T-helper 2 cell (primary cell): ENCODE data around the gene BRSK2.

Source experiments
- DNase-seq, 5 experiments: peaks; one replicate each; pipeline versions ENCODE4 v3.0.0 to v3.0.0-alpha.2; 2012 to 2022

The BRSK2 gene

DNA sequence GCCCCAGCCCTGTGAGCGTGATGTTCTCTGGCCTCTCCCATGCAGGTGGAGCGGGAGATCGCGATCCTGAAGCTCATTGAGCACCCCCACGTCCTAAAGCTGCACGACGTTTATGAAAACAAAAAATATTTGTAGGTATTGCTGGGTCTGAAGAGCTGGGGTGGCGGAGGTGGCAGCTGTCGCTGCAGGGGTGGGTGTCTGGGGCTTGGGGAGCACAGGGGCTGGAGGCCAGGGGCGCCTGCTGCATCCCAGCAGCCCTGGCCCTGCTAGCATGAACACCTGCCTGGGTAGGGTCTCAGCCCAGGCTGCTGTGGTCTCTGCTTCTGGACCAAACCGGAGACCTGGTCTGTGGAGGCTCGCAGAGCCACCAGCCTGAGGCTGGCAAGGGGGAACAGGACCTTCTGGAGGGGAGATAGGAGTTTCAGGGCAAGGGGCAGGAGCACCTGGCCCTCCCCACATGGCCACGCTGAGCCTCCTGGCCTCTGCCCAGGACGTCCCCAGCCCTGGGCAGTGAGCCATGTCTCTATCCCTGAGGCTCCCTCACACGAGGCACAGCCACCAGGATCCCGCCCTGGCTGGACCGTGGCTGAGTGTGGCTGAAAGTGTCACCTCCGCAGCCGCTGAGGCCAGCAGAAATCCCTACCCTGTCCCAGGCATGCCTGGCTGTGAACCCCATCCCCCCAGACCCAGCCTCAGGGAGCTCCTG, 48.7 kb downstream of the BRSK2 start:
- DNase-seq: no peak

DNA sequence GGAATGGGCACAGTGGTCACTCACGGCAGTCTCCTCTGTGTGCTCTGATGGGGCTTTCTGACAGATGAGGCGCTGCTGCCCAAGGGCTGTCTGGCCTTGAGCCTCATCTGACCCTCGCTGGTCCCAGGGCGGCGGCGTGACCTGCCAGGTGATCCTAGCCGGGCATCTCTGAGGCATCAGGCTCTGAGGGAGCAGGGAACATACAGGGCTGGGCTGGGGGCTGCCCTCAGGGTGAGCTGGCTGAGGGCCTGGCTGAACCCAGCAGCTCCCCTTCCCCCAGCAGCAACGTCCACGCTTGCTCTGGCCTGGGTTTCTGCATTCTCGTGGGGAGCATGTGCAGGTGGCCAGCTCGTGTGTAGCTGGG, 49.2 kb downstream of the BRSK2 start:
- DNase-seq: no peak

DNA sequence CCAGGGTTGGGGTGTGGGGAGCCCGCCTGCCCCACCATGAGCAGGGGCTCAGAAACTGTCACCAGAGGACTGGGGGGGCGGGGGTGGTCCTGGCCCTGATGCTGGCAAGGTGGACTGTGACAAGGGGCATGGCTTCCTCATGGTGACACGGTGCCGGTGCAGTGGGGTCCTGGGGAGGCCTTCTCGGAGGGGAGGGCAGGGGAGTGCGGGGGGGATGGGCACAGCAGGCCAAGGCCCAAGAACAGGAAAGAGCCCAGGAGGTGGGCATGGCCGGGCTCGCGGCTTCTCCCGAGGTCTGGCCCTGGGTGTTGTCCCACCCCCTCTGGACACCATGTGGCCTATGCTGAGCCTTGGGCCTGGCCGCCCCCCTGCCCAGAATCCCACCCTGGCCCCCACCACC, 49.6 kb downstream of the BRSK2 start:
- DNase-seq: no peak

DNA sequence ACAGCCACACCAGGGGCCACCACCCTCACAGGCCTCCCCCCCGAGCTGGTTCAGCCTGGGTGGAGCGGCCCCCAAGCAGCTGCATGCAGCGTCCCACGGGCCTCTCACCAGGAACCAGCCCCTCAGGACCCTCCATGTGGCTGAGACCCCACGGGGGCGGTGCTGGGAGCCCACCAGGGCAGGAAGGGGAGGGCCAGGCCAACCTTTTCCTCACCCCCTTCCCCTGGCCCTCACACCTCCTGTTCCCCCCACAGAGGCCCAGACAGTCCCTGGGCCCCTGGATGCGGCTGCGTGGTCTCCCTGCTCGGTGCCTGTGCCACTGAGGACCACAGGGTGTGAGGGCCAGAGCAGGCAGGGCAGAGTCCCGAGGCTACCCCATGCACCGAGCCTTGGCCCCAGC, 50.3 kb downstream of the BRSK2 start:
- DNase-seq: no peak

DNA sequence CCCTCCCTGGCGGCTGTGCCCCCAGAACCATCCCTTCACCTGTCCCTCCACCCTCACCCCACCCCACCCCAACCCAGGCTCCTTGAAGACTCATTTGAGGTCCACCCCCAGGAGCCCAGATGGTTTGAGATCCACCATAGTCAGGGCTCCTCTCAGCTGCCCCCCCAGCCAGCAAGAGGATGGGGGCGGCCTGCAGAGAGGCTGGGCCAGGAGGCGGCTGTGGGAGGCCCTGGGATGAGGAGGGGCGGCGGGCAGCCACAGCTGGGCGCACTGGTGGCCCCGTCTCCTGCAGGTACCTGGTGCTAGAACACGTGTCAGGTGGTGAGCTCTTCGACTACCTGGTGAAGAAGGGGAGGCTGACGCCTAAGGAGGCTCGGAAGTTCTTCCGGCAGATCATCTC, 50.8 kb downstream of the BRSK2 start:
- DNase-seq: no peak

DNA sequence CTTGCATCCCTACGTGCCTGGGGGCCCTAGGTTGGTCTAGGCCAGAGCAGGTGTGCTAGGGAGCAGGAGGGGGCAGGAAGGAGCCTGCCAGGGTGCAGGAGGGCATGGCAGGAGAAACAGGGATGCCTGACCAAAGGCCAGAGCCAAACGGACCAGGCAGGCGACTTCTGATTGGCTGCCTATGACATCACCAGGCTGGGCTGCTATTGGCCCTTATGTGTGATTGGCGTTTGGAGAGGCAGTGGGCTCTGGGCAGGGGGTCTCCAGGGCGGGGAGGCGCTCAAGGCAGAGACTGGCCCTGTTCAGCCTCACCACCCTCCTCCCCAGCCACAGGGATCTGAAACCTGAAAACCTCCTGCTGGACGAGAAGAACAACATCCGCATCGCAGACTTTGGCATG, 52.4 kb downstream of the BRSK2 start:
- DNase-seq: no peak

DNA sequence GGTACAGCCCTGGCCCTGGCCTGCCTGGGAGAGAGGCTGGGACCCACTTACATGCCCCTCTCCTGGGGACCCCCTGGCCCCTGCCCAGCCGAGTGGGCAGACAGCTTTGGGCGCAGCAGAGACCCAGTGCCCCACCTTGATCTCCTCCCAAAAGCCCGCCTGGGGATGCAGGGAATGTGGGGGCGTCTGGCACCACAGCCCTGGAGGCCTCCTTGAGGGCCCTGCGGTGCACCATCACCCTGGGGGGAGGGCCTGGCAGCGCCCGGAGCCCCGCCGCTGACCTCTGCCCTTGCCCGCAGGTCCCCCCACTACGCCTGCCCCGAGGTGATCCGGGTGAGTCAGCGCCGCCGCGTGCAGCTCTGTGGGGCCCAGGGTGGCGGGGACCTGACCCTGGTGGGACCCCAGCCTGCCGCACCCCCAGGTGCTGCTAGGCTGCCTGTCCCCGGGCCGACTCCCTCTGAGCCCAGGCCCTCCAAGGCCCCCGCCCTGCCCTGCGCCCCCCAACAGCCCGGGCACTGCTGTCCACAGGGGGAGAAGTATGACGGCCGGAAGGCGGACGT, 53.2 kb downstream of the BRSK2 start:
- DNase-seq: no peak

DNA sequence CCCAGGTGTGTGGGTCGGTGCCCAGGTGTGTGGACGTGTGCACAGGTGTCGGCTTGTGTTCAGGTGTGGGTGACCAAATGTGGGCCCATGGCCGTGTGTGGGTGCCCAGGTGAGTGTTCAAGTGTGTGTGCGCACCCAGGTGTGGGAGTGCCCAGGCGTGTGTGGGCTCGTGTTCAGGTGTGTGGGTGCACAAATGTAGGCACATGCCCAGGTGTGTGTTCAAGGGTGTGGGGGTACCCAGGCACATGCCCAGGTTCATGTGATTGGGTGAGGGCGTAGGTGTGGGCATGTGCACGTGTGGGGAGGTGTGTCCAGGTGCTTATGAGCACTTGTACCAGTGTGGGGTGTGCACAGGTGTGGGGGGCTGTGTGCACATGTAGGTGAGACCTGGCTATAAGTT, 54.0 kb downstream of the BRSK2 start:
- DNase-seq: no peak

DNA sequence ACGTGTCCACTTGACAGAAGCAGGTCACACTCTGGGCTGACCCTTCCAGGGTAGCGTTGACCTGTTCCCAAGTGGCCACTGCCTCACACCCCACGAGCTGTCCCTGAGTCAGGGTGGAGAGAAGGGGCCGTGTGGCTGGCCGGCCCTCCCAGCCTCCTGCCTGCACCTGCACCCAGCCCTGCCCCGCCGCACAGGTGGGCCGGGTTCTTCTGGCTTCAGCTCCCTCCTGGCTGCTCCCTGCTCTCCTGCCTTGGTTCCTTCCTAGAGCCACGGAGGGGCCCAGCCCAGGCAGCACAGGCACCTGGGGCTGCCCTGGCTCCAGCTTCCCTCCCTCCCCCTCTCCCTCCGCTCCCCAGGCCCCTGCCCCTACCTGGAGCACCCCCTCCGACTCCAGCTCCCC, 54.6 kb downstream of the BRSK2 start:
- no peak for DNase-seq

DNA sequence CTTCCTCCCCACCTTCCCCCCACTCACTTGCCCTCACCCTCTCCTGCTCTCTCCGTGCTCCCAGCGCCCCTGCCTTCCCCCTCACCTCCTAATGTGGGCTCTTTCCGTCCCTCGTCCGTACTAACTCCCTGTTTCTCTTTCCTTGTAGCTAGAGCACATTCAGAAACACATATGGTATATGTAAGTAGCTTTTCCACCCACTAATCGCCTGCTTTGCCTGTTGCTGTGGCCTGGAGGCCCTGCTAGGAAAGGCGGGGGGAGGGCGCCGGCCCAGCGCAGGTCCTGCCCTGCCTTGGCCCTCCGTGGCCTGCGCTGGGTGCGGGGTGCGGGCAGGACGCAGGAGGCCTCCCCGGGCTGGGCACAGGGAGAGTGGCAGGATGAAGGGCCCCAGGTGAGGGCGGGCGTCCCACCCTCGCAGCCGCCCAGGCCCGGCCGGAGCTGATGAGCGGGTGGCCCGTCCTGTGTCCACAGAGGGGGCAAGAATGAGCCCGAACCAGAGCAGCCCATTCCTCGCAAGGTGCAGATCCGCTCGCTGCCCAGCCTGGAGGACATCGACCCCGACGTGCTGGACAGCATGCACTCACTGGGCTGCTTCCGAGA, 55.2 kb downstream of the BRSK2 start:
- DNase-seq: no peak

DNA sequence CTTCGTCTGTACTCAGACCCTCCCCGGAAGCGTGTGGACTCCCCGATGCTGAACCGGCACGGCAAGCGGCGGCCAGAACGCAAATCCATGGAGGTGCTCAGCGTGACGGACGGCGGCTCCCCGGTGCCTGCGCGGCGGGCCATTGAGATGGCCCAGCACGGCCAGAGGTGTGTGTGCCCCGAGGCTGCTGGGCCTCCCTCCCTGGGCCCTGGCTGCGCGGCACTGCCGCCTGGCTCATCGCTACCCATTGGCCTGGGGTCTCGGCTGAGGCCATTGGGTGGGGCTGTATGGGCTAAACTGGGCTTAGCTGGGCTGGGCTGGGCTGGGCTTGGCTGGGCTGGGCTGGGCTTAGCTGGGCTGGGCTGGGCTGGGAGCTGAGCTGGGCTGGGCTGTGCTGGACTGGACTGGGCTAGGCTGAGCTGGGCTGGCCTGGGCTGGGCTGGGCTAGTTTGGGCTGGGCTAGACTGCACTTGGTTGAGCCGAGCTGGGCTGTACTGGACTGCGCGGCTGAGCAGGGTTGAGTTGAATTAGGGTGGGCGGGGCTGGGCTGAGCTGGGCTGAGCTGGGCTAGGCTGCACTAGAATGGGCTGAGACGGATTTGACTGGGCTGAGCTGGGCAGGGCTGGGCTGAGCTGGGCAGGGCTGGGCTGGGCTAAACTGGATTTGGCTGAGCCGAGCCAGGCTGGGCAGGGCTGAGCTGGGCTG, 56.2 kb downstream of the BRSK2 start:
- DNase-seq: no peak

DNA sequence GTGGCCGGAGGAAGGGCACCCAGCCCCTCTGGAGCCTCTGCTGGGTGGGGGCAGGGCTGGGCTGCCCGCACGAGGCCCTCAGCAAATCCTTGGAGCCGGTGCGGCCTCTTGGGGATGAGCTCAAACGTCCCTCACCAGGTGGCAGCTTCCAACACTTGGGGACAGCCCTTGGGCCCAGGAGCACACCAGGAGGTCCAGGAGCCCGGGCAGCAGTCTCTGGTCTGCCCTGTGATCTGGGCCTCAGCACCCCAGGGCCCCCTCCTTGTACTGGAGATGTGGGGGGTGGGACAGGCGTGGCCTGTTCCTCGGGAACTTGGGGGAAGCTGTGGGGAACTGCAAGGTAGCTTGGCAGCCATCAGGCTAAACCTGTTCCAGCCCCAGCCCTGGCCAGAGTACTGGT, 56.9 kb downstream of the BRSK2 start:
- no peak for DNase-seq

DNA sequence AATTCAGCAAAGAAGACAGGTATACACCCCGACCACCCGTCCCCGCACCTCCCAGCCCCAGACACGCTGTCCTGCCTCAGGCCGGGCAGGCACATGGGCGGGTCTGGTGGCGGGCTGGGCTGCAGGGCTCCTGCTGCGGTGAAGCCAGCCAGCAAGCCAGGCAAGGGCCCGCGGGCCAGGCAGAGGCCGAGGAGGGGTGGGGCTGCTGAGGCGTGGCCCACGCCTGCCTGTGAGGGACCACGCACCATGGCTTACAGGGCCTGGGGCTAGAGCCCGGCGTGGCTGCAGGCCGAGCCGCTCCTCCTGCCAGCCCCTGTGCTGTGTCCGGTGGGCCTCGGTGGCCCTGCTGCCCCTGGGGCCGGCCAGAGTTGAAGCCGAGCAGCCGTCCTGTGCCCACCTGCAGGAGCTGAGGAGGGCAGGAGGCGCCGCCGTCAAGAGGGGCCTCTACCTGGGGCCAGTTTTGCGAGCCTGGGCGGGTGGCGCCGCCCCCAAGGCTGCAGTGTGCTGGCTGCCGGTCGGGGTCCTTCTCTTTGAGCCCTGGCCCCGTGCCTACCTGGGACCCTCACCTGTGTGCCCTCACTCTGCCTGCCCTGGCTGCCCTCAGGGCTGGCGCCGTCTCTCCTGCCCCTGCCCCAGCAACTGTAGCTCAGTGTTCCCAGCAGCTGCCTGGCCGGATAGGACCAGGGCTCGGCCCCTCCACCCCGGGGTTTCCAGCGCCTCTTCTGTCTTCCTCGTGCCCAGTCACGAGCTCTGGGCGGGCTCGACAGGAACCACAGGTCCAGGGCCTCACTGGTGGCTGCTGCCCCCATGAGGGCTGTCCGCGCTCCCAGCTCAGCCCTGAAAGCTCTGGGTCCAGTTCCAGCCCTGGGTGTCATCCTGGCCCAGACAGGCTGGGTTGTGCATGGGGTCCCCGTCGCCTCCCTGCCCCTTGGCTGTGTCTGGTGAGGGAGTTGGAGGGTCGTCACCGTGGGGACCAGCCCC, 58.4 kb downstream of the BRSK2 start:
- DNase-seq: no peak

DNA sequence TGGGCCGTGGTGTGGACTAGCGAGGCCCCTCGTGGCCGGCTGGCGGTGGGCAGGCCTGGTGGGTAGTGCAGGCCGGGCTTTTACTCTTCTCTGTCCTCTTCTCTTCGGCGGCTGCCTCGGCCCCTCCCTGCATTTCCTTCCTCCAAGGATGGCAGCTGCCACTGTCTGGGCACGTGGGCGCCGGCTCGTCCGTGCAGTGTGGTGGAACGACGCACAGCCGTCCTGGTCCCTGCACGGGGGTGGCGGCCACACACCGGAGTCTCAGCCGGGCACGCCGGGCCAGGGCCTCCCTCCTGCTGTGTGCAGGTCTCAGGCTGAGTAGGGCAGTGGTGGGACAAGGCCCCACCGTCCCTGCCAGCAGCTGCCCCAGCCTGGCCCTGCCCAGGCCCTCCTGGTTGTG, 59.1 kb downstream of the BRSK2 start:
- no peak for DNase-seq

DNA sequence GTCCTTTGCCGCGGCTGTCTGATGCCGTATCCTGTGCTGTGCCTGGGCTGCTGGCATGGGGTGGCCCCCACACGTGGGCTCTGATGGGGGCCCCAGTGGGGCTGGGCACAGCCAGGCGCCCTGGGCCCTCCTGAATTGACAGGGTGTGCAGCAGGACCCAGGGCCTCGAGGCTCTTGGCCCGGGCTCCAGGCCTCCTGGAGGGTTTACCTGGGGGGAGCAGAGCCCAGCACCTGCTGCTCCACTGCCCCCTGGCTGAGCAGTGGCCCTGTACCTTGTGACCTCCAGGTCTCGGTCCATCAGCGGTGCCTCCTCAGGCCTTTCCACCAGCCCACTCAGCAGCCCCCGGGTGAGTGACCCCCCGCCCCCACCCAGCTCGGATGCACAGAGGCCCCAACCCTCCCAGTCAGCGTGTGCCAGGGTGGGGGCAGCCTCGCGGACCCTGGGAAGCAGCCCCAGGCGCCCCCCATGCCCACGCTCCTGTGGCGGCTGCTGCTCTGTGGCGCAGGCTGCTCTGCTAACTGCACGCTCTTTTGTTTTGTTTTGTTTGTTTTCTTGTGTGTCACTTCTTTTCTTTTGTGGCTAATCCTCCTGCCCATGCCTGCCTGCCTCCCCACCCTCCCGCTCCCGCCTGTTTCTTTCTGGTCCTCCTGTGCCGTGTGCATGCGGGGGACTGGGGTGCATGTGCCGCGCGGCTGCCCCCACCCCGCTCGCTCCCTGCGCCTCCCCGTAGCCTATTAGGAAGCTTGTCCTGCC, 59.9 kb downstream of the BRSK2 start:
- no peak for DNase-seq

DNA sequence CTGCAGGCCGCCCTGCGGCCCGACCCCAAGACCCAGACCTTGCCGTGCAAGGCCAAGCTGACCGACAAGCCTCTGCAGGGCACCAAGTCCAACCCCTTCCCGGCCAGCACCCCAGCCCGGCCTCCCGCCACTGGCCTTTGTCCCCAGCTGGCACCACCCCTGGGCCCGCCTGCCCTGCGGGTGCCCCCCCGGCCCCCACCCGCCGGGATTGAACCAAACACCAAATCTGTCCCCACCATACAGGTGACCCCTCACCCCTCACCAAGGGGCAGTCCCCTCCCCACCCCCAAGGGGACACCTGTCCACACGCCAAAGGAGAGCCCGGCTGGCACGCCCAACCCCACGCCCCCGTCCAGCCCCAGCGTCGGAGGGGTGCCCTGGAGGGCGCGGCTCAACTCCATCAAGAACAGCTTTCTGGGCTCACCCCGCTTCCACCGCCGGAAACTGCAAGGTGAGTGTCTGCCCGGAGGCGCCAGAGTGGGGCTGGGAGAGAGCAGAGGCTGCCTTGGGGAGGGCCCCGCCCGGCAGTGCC, 60.7 kb downstream of the BRSK2 start:
- DNase-seq: no peak

DNA sequence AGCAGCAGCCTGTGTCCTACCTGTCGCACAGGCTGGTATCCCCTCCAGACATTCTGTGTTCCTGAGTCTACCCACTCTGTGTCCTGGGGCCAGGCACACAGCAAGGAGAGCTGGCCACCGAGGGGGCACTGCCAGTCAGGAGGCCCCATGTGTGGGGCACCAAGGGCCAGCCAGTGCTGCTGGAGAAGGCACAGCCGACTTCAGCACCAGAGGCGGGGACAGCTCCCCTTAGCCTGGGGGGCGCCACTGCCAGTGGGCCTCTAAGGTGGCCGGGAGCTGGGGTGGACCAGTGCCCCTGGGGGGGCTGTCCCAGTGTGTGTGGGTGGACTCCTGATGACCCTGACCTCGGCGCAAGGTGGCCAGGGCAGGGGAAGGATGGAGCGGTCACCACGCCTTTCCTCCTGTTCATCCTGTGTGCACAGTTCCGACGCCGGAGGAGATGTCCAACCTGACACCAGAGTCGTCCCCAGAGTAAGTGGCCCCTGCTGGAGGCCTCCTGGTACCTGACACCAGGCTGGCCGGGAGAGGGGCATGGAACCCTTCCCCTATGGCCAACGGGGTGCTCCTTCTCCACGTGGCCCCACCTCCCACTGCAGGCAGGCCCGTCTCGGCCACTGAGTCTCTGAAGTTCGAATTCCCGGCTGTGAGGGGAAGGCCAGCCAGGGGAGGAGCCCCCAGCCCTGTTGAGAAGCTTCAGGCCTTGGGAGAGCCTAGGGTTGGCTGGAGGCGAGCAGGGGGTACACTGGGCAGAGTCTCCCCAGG, 61.4 kb downstream of the BRSK2 start:
- DNase-seq: no peak

DNA sequence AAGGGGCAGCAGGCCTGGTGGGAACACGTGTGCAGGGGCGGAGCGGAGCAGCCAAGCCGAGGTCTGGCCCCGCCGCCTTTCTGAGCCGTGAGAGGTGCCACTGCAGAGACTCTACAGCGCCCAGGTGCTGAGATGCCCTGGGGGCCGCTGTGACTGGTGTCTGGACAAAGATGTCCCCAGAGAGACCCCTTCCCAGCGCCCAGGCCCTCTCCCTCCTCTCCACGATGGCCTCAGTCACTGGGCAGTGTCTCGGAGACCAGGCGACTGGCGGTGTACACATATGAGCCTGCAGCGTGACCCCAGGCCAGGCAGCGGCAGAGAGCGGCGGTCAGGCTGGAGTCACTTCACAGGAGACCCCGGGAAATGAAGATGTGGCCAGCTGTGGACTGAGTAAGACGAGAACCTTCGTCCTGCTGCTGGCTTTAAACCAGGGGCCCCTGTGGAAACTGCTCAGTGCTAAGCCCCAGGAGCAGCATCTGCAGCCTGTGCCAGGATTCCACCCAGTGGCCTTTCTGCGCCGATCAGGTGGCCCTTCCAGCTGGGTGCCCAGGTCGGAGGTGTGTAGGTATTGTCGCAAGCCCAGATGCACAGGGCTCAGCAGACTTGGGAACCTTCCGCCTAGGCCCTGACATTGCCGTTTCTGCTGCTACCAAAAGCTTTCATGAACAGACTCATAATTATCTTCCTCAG, 62.2 kb downstream of the BRSK2 start:
- no peak for DNase-seq

DNA sequence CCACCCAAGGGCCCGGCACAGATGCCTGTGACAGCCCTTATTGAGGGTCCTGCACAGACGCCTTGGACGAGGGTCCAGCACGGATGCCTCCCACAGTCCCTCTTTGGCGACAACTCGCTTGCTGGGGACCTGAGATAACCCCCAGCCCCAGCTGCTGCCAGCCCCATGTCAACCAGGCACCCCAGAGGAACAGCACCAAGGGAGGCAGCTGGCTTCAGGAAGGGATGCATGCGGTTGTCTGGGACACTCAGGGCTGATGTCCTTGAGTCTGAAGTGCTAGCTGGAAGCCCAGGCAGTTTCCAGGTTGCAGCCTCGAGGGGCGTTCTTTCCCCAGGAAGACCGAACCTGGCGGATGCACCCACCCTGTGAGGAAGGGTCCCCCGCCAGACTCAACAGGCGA, 63.0 kb downstream of the BRSK2 start:
- no peak for DNase-seq

DNA sequence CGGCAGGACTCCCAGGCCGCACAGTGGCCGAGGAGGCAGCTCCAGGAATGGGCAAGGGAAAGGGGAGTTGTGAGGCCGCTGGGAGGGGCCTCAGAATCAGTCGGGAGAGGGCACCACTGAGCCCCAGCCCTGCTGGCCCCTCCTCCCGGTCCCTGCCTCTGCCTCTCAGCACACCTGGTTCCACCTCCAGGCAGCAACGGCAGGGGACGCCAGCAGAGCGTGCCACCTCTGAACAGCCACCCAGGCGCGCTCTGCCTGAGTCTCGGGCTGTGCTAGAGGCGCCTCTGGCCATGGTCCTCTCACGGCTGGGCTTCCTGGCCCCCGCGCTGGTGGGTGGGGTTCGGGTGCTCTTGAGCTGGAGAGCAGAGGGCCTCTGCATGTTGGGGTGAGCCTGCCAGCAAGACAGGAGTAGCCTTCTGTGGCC, 63.9 kb downstream of the BRSK2 start:
- DNase-seq: peak in 3 of 5 experiments; percentile 16 to 51 (median 33)
